Skeletal muscle cell (primary cell): ENCODE results near the gene CLEC12A.

Experiments used
- DNase-seq: peaks from one replicate; pipeline ENCODE4 v3.0.0-alpha.2; 2010; ENCODE audit warnings: low read depth
- H3K4me3 ChIP-seq: 2 replicates; pipeline ENCODE4 v1.5.1; 2011; ENCODE audit warnings: low read depth, mild to moderate bottlenecking, control low read depth, low read length, moderate library complexity

CLEC12A gene

GRCh38 chr12:10027721-10028120 is 56.5 kb downstream of the CLEC12A start:
- H3K4me3 ChIP-seq: no peak overlapping the region
- DNase-seq: peak; percentile 4

GRCh38 chr12:10030446-10030845 is 59.2 kb downstream of the CLEC12A start, which contains the start of gene CLEC9A:
TSS of gene CLEC9A (plus strand) at chr12:10030682. CDS start at chr12:10052688, 22,006 bp downstream.
- DNase-seq: no peak
- H3K4me3 ChIP-seq: no peak within 1 kb of the TSS

GRCh38 chr12:10031321-10031720 is 60.1 kb downstream of the CLEC12A start:
- H3K4me3 ChIP-seq: no peak overlapping the region
- DNase-seq: no peak

- DNase-seq: peak; percentile 45
- H3K4me3 ChIP-seq: no peak overlapping the region
Measured at GRCh38 chr12:10031771-10032175, 60.6 kb downstream of the CLEC12A start.

- no peak overlapping the region for H3K4me3 ChIP-seq
- DNase-seq: no peak
Measured at GRCh38 chr12:10033783-10034545, 62.8 kb downstream of the CLEC12A start.
